ENCODE measurements around the gene SAMM50. TPM values are rescaled to one million over a fixed set of nuclear protein-coding genes. Genes with fewer than 3 reads are reported as not detected.
A peak's percentile ranks its signal among the peaks of the same experiment; 100 is the strongest.

Gene SAMM50
- total RNA-seq, 1 experiment from 2014 or later: 67.2 TPM

DNA sequence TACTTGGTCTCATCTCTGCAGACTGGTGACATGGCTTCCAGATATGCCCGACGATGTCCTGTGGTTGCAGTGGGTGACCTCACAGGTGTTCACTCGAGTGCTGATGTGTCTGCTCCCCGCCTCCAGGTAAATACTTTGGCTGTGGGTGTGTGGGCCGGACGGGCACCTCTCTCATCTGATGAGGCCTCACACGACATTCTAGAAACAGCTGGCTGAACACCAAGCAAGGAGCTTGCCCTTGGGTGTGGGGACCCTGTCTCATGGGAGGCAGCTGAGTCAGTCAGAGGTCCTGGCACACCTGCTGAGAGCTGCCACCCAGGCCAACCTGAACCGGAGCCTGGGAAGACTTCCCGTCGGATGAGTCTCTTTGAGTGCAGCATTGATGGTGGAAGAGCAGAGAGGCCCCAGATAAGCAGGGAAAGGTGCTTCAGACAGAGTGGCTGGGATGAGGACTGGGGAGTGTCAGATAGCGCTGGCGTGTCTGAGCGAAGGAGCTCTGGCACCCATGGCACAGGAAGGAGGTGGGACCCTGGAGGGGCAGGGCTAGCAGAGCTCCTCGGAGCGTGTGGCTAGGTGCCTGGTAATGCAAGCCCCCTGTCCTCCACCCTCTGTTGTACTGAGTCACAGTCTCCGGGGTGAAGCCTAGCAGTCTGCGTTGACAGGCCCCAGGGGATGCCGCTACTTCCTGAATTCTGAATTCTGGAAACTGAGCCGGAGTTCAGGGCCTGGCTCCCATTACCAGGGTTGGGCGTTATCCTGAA, 10.4 kb upstream of the SAMM50 start:
- H3K4me1 ChIP-seq (ENCODE audit: insufficient read depth, low read length, poor library complexity, severe bottlenecking): peaks cover 8% of the 10 kb centered on the region
- intact Hi-C loops (cut with micrococcal nuclease; ENCODE audit: unreplicated experiment): loop anchor here (5.0 kb wide), 1 partner anchor 63 kb away; no protein-coding TSS in a partner anchor
- CTCF ChIA-PET: interaction anchor here (1.3 to 2.7 kb wide), 4 partner anchors 10 to 62 kb away, joined by 3 to 27 read pairs (median 8); partner anchors contain the start of gene SAMM50
- BruUV-seq (replicated peaks): no TSS peak
- peak overlapping the region; percentile 42 for H3K27ac ChIP-seq (ENCODE audit: low read depth, low read length, poor library complexity, severe bottlenecking)
- POLR2A ChIA-PET (ENCODE audit: low non-redundant PET): no interaction called here
- TF ChIP-seq CTCF (conservative IDR thresholded peaks at IDR 0.05; ENCODE audit: low read depth, low read length) (no peak), EZH2 (IDR thresholded peaks at IDR 0.05; ENCODE audit: borderline replicate concordance, low read depth, low read length, poor library complexity, severe bottlenecking) (no peak)
- H3K9me3 ChIP-seq (ENCODE audit: low read depth, low read length, poor library complexity, severe bottlenecking): no peaks in the 10 kb centered on the region
- no peak overlapping the region for H3K4me3 ChIP-seq (ENCODE audit: low read depth, low read length, poor library complexity, severe bottlenecking)
- H3K36me3 ChIP-seq (ENCODE audit: insufficient read depth, low read length, poor library complexity, severe bottlenecking): peaks cover 20% of the 10 kb centered on the region
- peak; percentile 31 for DNase-seq (ENCODE audit: low spot score)
- H3K27me3 ChIP-seq (replicated peaks; ENCODE audit: insufficient read depth, low read depth, low read length, poor library complexity): no peaks in the 10 kb centered on the region

- DNase-seq (ENCODE audit: low spot score): peak; percentile 82
- CTCF ChIA-PET: interaction anchor here (0.5 to 2.7 kb wide), 11 partner anchors 9 to 699 kb away, joined by 3 to 27 read pairs (median 4); partner anchors contain the start of genes PNPLA3 and SAMM50
- peaks cover 16% of the 10 kb centered on the region for H3K36me3 ChIP-seq (ENCODE audit: insufficient read depth, low read length, poor library complexity, severe bottlenecking)
- POLR2A ChIA-PET (ENCODE audit: low non-redundant PET): no interaction called here
- H3K9me3 ChIP-seq (ENCODE audit: low read depth, low read length, poor library complexity, severe bottlenecking): no peaks in the 10 kb centered on the region
- TF ChIP-seq CTCF (conservative IDR thresholded peaks at IDR 0.05; ENCODE audit: low read depth, low read length) (peak; percentile 85), EZH2 (IDR thresholded peaks at IDR 0.05; ENCODE audit: borderline replicate concordance, low read depth, low read length, poor library complexity, severe bottlenecking) (no peak)
- no TSS peak for BruUV-seq (replicated peaks)
- H3K27me3 ChIP-seq (replicated peaks; ENCODE audit: insufficient read depth, low read depth, low read length, poor library complexity): no peaks in the 10 kb centered on the region
- no peak overlapping the region for H3K4me3 ChIP-seq (ENCODE audit: low read depth, low read length, poor library complexity, severe bottlenecking)
- H3K4me1 ChIP-seq (ENCODE audit: insufficient read depth, low read length, poor library complexity, severe bottlenecking): peaks cover 8% of the 10 kb centered on the region
- no peak overlapping the region for H3K27ac ChIP-seq (ENCODE audit: low read depth, low read length, poor library complexity, severe bottlenecking)
- intact Hi-C loops (cut with micrococcal nuclease; ENCODE audit: unreplicated experiment): loop anchor here (5.0 kb wide), 1 partner anchor 64 kb away; no protein-coding TSS in a partner anchor
These were observed 9.4 kb upstream of the SAMM50 start for GRCh38 chr22:43945632-43946383.

- POLR2A ChIA-PET (ENCODE audit: low non-redundant PET): no interaction called here
- intact Hi-C loops (cut with micrococcal nuclease; ENCODE audit: unreplicated experiment): loop anchor here (5.0 kb wide), 1 partner anchor 64 kb away; no protein-coding TSS in a partner anchor
These were observed 8.9 kb upstream of the SAMM50 start for GRCh38 chr22:43946384-43946667.

More at GRCh38 chr22:43946384-43946667, 8.9 kb upstream of the SAMM50 start:
- TF ChIP-seq CTCF (conservative IDR thresholded peaks at IDR 0.05; ENCODE audit: low read depth, low read length) (no peak), EZH2 (IDR thresholded peaks at IDR 0.05; ENCODE audit: borderline replicate concordance, low read depth, low read length, poor library complexity, severe bottlenecking) (no peak)
- Histone ChIP-seq H3K4me1 (ENCODE audit: insufficient read depth, low read length, poor library complexity, severe bottlenecking) (peaks cover 8% of the 10 kb centered on the region), H3K36me3 (ENCODE audit: insufficient read depth, low read length, poor library complexity, severe bottlenecking) (peaks cover 14% of the 10 kb centered on the region), H3K9me3 (ENCODE audit: low read depth, low read length, poor library complexity, severe bottlenecking) (no peaks in the 10 kb centered on the region), H3K4me3 (ENCODE audit: low read depth, low read length, poor library complexity, severe bottlenecking) (no peak overlapping the region), H3K27me3 (replicated peaks; ENCODE audit: insufficient read depth, low read depth, low read length, poor library complexity) (no peaks in the 10 kb centered on the region), H3K27ac (ENCODE audit: low read depth, low read length, poor library complexity, severe bottlenecking) (no peak overlapping the region)
- BruUV-seq (replicated peaks): no TSS peak
- CTCF ChIA-PET: interaction anchor here (0.5 to 2.7 kb wide), 9 partner anchors 9 to 699 kb away, joined by 3 to 27 read pairs (median 4); partner anchors contain the start of gene SAMM50
- peak; percentile 30 for DNase-seq (ENCODE audit: low spot score)
